ENCODE results near the gene HSPA4L. TPM values are rescaled to one million over a fixed set of nuclear protein-coding genes. Genes with fewer than 3 reads are reported as not detected.

The HSPA4L gene
- total and polyA plus RNA-seq, 2 donors (not counting 1 experiment from before 2014, with no cell fraction given): not detected

DNA sequence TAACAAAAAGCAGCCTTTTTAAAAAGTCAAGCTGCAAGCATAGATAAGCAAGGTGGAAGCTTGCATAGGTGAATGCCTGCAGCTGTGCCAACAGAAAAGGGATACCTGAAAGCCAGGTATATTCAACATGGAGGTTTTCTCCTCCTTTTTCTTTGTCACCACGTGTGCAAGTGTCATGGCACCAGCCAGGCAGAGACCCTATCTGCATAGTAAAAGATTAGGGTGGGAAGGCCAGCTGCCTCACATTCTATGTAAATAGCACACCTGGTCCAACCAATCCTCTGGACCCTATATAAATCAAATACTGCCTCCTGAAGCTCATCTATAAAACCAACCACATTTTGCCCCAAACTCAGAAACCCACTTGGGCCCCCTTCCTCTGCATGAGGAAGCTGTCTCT lies 70.5 kb downstream of the HSPA4L start:
- Histone ChIP-seq H3K4me3 (ENCODE audit: control extremely low read depth in 1 of 5, extremely low read depth in 1 of 5, insufficient read depth in 1 of 5, low read depth in 2 of 5, low read length in 4 of 5) (no peak overlapping the region), H3K36me3 (replicated peaks in 1 of 2; ENCODE audit: control extremely low read depth in 1 of 2, control insufficient read depth in 1 of 2, extremely low read depth in 1 of 2, insufficient read depth in 2 of 2, low read length in 1 of 2) (no peaks in the 10 kb centered on the region), H3K27me3 (replicated peaks in 1 of 4; ENCODE audit: control extremely low read depth in 1 of 4, control insufficient read depth in 3 of 4, insufficient read depth in 4 of 4, low read length in 3 of 4) (no peaks in the 10 kb centered on the region), H3K27ac (ENCODE audit: low read length in 2 of 2) (no peak overlapping the region), H2AFZ (ENCODE audit: insufficient read depth, low read depth, low read length, poor library complexity, severe bottlenecking) (no peak overlapping the region), H3K4me2 (replicated peaks; ENCODE audit: low read depth, low read length, poor library complexity, severe bottlenecking) (no peak overlapping the region), H3K79me2 (ENCODE audit: control insufficient read depth, insufficient read depth, low read length) (no peaks in the 10 kb centered on the region), H3K4me1 (ENCODE audit: control insufficient read depth in 2 of 2, insufficient read depth in 2 of 2, low read length in 2 of 2) (peaks cover 6% of the 10 kb centered on the region in 2 donors), H3K9ac (ENCODE audit: low read length) (no peak overlapping the region), H3K9me3 (ENCODE audit: control extremely low read depth in 1 of 3, control insufficient read depth in 2 of 3, insufficient read depth in 1 of 3, low read length in 2 of 3) (peaks cover 7 to 27% (median 23%) of the 10 kb centered on the region in 3 donors), H4K20me1 (ENCODE audit: control insufficient read depth, insufficient read depth, low read length, poor library complexity, severe bottlenecking) (no peaks in the 10 kb centered on the region)
- Mint-ChIP-seq H3K4me3 (no peak overlapping the region), H3K9me3 (ENCODE audit: insufficient read depth) (peaks cover 23% of the 10 kb centered on the region), H3K27me3 (no peaks in the 10 kb centered on the region), H3K27ac (no peak overlapping the region), H3K4me1 (peaks cover 16% of the 10 kb centered on the region)
- ChIA-PET CTCF (no interaction called here), POLR2A (no interaction called here)
- TF ChIP-seq, protein P1, sequence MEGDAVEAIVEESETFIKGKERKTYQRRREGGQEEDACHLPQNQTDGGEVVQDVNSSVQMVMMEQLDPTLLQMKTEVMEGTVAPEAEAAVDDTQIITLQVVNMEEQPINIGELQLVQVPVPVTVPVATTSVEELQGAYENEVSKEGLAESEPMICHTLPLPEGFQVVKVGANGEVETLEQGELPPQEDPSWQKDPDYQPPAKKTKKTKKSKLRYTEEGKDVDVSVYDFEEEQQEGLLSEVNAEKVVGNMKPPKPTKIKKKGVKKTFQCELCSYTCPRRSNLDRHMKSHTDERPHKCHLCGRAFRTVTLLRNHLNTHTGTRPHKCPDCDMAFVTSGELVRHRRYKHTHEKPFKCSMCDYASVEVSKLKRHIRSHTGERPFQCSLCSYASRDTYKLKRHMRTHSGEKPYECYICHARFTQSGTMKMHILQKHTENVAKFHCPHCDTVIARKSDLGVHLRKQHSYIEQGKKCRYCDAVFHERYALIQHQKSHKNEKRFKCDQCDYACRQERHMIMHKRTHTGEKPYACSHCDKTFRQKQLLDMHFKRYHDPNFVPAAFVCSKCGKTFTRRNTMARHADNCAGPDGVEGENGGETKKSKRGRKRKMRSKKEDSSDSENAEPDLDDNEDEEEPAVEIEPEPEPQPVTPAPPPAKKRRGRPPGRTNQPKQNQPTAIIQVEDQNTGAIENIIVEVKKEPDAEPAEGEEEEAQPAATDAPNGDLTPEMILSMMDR (IDR thresholded peaks at IDR 0.05): no peak
- TF ChIP-seq EZH2 (IDR thresholded peaks at IDR 0.05; ENCODE audit: borderline replicate concordance, insufficient read depth, low read depth, low read length, poor library complexity, severe bottlenecking): no peak
- ATAC-seq (ENCODE audit: low read depth) (no peak), DNase-seq (no peak)
- intact Hi-C loops (cut with micrococcal nuclease): no loop called here
- no CpG with 5 or more reads among the region's 1 CpG for WGBS (ENCODE audit: insufficient coverage)

DNA sequence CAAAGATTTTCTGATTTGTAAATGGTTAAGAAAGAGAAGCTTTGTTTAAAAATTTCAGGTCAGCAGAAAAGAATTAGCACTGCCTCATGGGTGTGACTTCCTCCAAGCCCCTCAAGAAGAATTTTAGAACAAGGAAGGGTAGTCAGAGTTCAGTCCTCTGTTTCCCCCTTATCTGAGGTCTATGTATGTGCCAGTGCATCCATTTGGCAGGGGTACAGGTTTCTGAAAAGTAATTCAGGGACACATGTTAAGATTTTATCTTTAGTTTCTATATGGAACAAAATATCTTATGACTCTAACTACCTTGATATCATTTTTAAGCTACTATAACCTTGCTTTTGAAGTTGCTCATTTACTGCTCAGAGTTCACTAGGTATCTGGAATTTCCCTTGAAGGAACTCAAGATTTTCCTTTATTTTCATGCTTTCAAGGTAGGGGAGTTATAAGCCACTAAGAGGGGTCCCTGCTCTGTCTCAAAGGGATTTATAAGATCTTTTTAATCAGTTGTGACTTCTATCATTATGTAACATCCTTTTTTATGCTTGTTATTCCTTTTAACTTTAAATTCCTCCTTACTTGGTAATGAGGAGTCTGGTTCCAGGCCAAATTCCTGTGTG lies 74.2 kb downstream of the HSPA4L start:
- TF ChIP-seq EZH2 (IDR thresholded peaks at IDR 0.05; ENCODE audit: borderline replicate concordance, insufficient read depth, low read depth, low read length, poor library complexity, severe bottlenecking): no peak
- TF ChIP-seq, protein P1 (IDR thresholded peaks at IDR 0.05): no peak
- Histone ChIP-seq H3K9me3 (ENCODE audit: control extremely low read depth in 1 of 3, control insufficient read depth in 2 of 3, insufficient read depth in 1 of 3, low read length in 2 of 3) (peaks cover 0 to 14% (median 1%) of the 10 kb centered on the region in 3 donors), H3K27ac (ENCODE audit: low read length in 2 of 2) (no peak overlapping the region), H3K9ac (ENCODE audit: low read length) (no peak overlapping the region), H3K4me3 (ENCODE audit: control extremely low read depth in 1 of 5, extremely low read depth in 1 of 5, insufficient read depth in 1 of 5, low read depth in 2 of 5, low read length in 4 of 5) (no peak overlapping the region), H3K36me3 (replicated peaks in 1 of 2; ENCODE audit: control extremely low read depth in 1 of 2, control insufficient read depth in 1 of 2, extremely low read depth in 1 of 2, insufficient read depth in 2 of 2, low read length in 1 of 2) (no peaks in the 10 kb centered on the region), H3K79me2 (ENCODE audit: control insufficient read depth, insufficient read depth, low read length) (no peaks in the 10 kb centered on the region), H3K4me1 (ENCODE audit: control insufficient read depth in 2 of 2, insufficient read depth in 2 of 2, low read length in 2 of 2) (peaks cover 6% of the 10 kb centered on the region in 2 donors), H3K4me2 (replicated peaks; ENCODE audit: low read depth, low read length, poor library complexity, severe bottlenecking) (no peak overlapping the region), H4K20me1 (ENCODE audit: control insufficient read depth, insufficient read depth, low read length, poor library complexity, severe bottlenecking) (no peaks in the 10 kb centered on the region), H3K27me3 (replicated peaks in 1 of 4; ENCODE audit: control extremely low read depth in 1 of 4, control insufficient read depth in 3 of 4, insufficient read depth in 4 of 4, low read length in 3 of 4) (no peaks in the 10 kb centered on the region), H2AFZ (ENCODE audit: insufficient read depth, low read depth, low read length, poor library complexity, severe bottlenecking) (no peak overlapping the region)
- peaks cover 6% of the 10 kb centered on the region for H3K9me3 Mint-ChIP-seq (ENCODE audit: insufficient read depth)
- ATAC-seq (ENCODE audit: low read depth) (no peak), DNase-seq (no peak)
- intact Hi-C loops (cut with micrococcal nuclease): no loop called here
- H3K27ac Mint-ChIP-seq: no peak overlapping the region
- H3K4me1 Mint-ChIP-seq: peaks cover 22% of the 10 kb centered on the region
- POLR2A ChIA-PET: no interaction called here
- H3K4me3 Mint-ChIP-seq: no peak overlapping the region
- CTCF ChIA-PET: no interaction called here
- no peaks in the 10 kb centered on the region for H3K27me3 Mint-ChIP-seq
